Stimulated activated CD4-positive, alpha-beta T cell treated with anti-CD3 and anti-CD28 coated beads, Interleukin-12 subunit alpha, Interleukin-12 subunit beta, amount 100 ng/mL, for 24 hours (primary cell): ENCODE data around the gene TACR1.

Source experiments
- DNase-seq, 2 experiments: peaks; one replicate each; pipeline ENCODE4 v3.0.0-alpha.2; 2020; ENCODE audit warnings: low read depth in 2 of 2

TACR1 gene

DNA sequence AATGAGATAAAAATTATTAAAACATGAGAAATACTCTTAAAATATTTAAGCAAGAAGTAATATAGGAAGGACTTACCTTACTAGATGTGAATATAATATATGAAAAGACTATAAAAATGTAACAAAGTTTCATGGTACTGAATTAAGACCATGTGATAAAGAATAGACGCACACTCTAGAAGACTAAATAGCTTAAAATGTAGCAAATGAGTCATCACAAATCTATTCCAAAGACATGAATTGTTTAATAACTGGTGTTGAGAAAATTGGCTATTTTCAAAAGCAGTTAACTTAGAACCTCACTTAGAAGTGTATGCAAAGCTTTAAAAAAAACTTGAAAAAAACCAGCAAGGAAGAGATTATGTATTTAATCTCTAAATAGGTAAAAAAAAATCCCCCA, 176.8 kb downstream of the TACR1 start:
- no peak for DNase-seq

- no peak for DNase-seq
These were observed 177.6 kb downstream of the TACR1 start for GRCh38 chr2:75021672-75022071.

GRCh38 chr2:75020476-75020875, 178.8 kb downstream of the TACR1 start:
- no peak for DNase-seq

DNA sequence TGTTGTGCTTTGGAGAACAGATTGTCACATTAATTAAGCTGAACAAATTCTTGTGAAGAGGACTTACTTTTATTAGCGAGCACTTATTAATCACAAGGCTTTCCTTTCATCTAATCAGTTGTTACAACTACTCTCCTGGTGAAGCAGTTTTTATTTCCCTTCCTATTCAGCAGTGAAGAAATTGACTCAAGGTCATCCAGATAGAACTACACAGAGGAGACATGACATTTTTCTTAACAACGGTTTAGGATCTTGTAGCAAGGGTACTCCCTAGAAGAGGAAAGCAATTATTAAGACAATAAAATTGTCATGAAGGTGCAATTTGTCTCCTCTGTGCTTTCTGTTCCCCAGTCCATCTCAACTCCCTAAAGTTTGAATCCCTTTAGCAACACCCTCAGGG, 179.5 kb downstream of the TACR1 start:
- no peak for DNase-seq

- no peak for DNase-seq
These were observed 181.2 kb downstream of the TACR1 start for GRCh38 chr2:75018162-75018561.

DNA sequence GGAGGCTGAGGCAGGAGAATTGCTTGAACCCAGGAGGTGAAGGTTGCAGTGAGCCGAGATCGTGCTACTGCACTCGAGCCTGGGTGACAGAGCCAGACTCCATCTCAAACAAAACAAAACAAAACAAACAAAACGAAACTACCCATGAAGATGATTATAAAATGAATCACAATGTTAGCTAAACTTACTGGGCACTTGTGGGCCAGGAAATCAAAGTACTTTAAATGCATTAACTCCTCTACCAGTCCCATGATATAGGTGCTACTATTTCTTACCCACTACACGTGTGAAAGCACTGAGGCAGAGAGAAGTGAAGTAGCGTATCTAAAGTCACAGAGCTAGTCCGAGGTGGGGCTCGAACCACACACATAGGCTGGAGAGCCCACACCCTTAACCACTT, 187.2 kb downstream of the TACR1 start:
- DNase-seq: no peak

DNA sequence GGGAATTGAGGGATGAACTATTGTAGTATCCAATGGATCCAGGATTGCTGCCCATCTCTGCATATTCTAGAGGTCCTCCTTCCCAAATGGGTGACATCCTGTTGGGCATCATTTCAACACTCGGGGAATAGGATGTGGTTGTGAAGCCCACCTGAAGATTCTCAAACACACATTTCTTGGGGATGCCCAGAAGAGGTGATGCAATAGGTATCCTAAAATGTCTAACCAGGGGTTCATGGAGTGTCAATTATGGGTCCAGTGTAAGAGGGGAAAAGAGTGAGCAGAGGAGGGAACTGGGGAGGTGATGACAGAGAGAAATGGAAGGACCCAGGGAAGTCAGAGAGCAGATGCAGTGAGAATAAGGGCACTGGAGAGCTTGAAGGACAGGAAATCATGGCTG, 188.7 kb downstream of the TACR1 start:
- DNase-seq: no peak

DNA sequence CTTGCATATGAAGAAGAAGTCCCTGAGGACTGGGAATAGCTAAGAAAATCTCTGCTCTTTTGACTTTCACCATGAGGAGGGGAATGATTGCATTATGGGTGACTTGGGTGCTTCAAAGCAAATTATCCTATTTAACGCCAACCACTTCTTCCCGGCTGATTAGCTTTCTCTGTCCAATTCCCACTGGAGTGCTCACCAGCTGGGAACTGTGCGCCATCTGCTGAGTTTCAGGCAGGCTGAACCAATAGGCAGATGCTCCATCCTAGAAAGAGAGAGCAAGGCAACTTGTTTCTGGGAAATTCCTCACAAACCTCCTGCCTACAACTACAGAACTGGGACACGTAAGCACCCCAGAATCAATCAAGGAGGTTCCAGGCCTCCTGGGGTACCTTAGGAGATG, 191.5 kb downstream of the TACR1 start:
- DNase-seq: no peak

DNA sequence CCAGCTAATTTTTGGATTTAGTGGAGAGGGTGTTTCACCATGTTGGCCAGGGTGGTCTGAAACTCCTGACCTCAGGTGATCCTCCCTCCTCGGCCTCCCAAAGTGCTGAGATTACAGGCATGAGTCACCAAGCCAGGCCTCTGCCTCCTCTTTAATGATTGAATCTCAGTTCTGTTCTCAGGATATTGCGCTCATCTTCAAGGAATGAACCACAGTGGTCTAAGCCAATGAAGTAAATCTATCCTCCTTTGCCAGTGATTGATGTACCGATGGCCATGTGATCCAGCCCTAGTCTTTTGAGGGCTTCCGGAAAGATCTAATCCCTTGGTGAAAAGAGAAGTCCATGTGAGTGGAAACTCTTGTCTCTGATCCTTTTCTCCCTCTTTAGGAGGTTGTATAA, 192.3 kb downstream of the TACR1 start:
- DNase-seq: no peak

DNA sequence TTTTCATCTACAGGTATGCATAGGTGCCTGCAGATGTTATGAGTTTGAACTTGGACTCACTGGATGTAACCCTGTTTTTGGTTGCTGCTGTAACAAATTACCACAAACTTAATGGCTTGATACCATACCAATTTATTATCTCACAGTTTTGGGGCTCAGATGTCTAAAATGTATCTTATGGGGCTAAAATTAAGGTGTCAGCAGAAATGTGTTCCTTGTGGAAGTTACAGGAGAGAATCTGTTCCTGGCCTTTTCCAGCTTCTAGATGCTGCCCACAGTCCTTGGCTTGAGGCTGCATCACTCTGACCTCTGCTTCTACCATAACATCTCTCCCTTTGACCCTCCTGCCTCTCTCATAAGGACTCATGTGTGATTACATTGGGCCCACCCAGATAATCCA, 193.3 kb downstream of the TACR1 start:
- no peak for DNase-seq

DNA sequence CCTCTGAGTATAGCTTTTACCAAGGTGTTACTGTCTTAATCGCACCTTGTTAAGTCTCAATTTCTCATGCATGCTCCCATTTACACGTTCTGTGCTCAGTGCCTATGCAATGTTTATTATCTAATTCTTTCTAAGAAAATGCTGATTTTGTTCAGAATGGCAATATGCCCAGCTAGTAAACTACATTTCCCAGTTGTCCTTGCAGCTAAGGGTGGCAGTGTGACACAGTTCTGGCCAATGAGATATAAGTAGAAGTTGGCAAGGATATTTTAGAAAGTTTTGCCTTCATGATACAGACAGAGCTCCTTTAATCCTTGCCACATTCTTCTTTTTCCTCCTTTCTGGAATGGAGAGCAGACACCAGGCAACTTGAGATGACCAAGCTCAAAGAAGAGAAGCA, 195.5 kb downstream of the TACR1 start:
- DNase-seq: no peak

- no peak for DNase-seq
These were observed 196.0 kb downstream of the TACR1 start for GRCh38 chr2:75003276-75003675.

DNA sequence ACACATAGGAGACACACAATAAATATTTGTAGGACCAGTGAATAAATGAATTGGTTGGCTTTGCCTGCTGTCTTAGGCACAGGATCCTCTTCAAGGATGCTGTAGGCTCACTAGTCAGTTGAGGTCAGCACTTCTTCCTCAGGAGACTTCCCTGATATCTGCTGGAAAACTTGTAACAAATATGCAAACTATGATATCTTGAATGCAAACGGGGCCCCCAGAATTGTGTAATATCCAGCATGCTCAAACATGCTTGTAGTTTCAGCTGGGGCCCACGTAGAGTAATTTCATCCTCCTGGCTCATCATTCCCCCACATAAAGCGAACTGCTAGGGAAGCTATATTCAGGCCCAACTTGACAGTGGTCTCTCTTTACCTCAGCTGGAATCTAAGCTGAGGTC, 197.3 kb downstream of the TACR1 start:
- DNase-seq: no peak

GRCh38 chr2:74999468-74999867, 199.9 kb downstream of the TACR1 start:
- DNase-seq: no peak
